Measurements from ENCODE around the gene CNOT9.
A peak's percentile ranks its signal among the peaks of the same experiment; 100 is the strongest.

The CNOT9 gene

DNA sequence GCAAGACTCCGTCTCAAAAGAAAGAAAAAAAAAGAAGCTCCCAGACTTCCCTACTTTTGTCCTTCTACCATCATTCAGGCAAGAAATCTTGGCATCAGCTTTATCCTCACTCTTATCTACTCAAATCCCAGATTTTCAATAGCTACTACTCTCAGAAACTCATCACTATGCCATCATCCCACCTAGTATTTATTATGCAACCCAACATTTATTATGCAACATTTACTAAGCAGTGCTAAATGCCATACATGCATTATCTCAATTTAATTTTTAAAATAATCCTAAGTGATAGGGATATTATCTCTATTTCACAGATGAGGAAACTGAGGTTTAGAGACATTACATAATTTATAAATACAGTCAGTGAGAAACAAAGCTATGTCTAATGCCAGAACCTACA, 4.6 kb upstream of the CNOT9 start:
- TF ChIP-seq, protein P1, sequence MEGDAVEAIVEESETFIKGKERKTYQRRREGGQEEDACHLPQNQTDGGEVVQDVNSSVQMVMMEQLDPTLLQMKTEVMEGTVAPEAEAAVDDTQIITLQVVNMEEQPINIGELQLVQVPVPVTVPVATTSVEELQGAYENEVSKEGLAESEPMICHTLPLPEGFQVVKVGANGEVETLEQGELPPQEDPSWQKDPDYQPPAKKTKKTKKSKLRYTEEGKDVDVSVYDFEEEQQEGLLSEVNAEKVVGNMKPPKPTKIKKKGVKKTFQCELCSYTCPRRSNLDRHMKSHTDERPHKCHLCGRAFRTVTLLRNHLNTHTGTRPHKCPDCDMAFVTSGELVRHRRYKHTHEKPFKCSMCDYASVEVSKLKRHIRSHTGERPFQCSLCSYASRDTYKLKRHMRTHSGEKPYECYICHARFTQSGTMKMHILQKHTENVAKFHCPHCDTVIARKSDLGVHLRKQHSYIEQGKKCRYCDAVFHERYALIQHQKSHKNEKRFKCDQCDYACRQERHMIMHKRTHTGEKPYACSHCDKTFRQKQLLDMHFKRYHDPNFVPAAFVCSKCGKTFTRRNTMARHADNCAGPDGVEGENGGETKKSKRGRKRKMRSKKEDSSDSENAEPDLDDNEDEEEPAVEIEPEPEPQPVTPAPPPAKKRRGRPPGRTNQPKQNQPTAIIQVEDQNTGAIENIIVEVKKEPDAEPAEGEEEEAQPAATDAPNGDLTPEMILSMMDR (IDR thresholded peaks at IDR 0.05; ENCODE audit: control extremely low read depth, extremely low read depth, low read depth, missing control alignments): no peak
- CTCF ChIA-PET: interaction anchor here (0.7 to 1.4 kb wide), 7 partner anchors 11 to 283 kb away, joined by 3 to 9 read pairs (median 3); partner anchors contain the start of gene TMBIM1
- no peak for DNase-seq (ENCODE audit: extremely low spot score)
- POLR2A ChIA-PET: interaction anchor here (0.6 kb wide), 2 partner anchors 20 to 91 kb away, joined by 3 to 4 read pairs; no protein-coding TSS in a partner anchor

GRCh38 chr2:218566296-218566695, 2.3 kb upstream of the CNOT9 start:
- TF ChIP-seq, protein P1 (IDR thresholded peaks at IDR 0.05; ENCODE audit: control extremely low read depth, extremely low read depth, low read depth, missing control alignments): no peak
- ChIA-PET POLR2A (no interaction called here), CTCF (interaction anchor here (1.5 kb wide), 1 partner anchor 8 kb away, joined by 4 read pairs; no protein-coding TSS in a partner anchor)
- DNase-seq (ENCODE audit: extremely low spot score): no peak

DNA sequence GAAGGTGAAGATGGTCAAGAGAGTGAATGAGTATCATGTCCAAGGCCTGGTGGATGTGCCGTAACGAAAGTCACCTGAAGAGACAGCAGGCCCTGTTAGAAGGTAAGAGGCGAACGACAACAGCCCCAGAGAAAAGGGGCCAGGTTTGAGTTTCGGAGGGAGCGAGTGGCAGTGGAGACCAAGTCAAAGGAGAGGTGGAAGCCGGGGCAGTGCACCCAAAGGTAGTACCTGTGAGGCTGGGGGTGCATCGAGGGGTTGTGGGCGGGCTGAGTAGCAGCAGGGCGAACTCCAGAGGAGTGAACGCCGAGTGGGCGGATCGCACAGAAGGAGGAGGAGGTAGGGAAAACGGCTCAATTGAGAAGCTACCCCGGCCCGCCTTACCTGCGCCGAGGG, 846 bp upstream of the CNOT9 start:
- TF ChIP-seq, protein P1 (IDR thresholded peaks at IDR 0.05; ENCODE audit: control extremely low read depth, extremely low read depth, low read depth, missing control alignments): no peak
- ChIA-PET CTCF (no interaction called here), POLR2A (no interaction called here)
- no peak for DNase-seq (ENCODE audit: extremely low spot score)

- peak; percentile 60 for DNase-seq (ENCODE audit: extremely low spot score)
- TF ChIP-seq, protein P1 (IDR thresholded peaks at IDR 0.05; ENCODE audit: control extremely low read depth, extremely low read depth, low read depth, missing control alignments): no peak
- ChIA-PET POLR2A (no interaction called here), CTCF (no interaction called here)
Measured at GRCh38 chr2:218569038-218569431, 396 bp downstream of the CNOT9 start.

GRCh38 chr2:218569661-218570500, 1.2 kb downstream of the CNOT9 start:
- TF ChIP-seq, protein P1 (IDR thresholded peaks at IDR 0.05; ENCODE audit: control extremely low read depth, extremely low read depth, low read depth, missing control alignments): no peak
- POLR2A ChIA-PET: no interaction called here
- CTCF ChIA-PET: interaction anchor here (1.1 to 1.7 kb wide), 2 partner anchors 278 to 297 kb away, joined by 3 to 6 read pairs; no protein-coding TSS in a partner anchor
- DNase-seq (ENCODE audit: extremely low spot score): no peak

GRCh38 chr2:218570850-218571249, 2.2 kb downstream of the CNOT9 start:
- DNase-seq (ENCODE audit: extremely low spot score): no peak
- TF ChIP-seq, protein P1 (IDR thresholded peaks at IDR 0.05; ENCODE audit: control extremely low read depth, extremely low read depth, low read depth, missing control alignments): no peak
- CTCF ChIA-PET: interaction anchor here (1.1 to 1.7 kb wide), 2 partner anchors 277 to 298 kb away, joined by 3 to 6 read pairs; no protein-coding TSS in a partner anchor
- POLR2A ChIA-PET: no interaction called here
